RWPE2 (cell line): ENCODE data around the gene SPECC1.

Experiments
- ATAC-seq: fragments of 200-7000 bp; cut with Tn5 transposase; 3 replicates; pipeline ENCODE4 v1.9.1; 2021; ENCODE audit warnings: low read depth
- DNase-seq: peaks from one replicate; pipeline ENCODE4 v3.0.0-alpha.2; 2020; ENCODE audit warnings: low spot score
- H3K27ac ChIP-seq: fragments of 450-650 bp; 2 replicates; pipeline ENCODE4 v1.5.1; 2017; ENCODE audit warnings: mild to moderate bottlenecking; ENCODE audit not compliant: poor library complexity, severe bottlenecking
- H3K27me3 ChIP-seq: fragments of 250-450 bp; sonication (Bioruptor Pico); 2 replicates; pipeline ENCODE4 v1.5.1; 2021; ENCODE audit warnings: mild to moderate bottlenecking, moderate library complexity; ENCODE audit not compliant: insufficient read depth, poor library complexity, severe bottlenecking
- H3K36me3 ChIP-seq: fragments of 250-450 bp; sonication (Bioruptor Pico); 2 replicates; pipeline ENCODE4 v1.5.1; 2020; ENCODE audit warnings: low read depth, mild to moderate bottlenecking, moderate library complexity
- H3K4me1 ChIP-seq: fragments of 250-450 bp; sonication (Bioruptor Pico); 2 replicates; pipeline ENCODE4 v1.5.1; 2021; ENCODE audit warnings: mild to moderate bottlenecking, moderate library complexity; ENCODE audit not compliant: insufficient read depth, poor library complexity, severe bottlenecking
- H3K4me3 ChIP-seq: fragments of 250-450 bp; sonication (Bioruptor Pico); 2 replicates; pipeline ENCODE4 v1.5.1; 2021; ENCODE audit warnings: mild to moderate bottlenecking, moderate library complexity; ENCODE audit not compliant: severe bottlenecking
- H3K9me3 ChIP-seq: fragments of 250-450 bp; sonication (Bioruptor Pico); 2 replicates; pipeline ENCODE4 v1.5.1; 2021; ENCODE audit warnings: mild to moderate bottlenecking, moderate library complexity; ENCODE audit not compliant: severe bottlenecking
- TF ChIP-seq, protein P1 (sequence below): fragments of 450-650 bp; IDR thresholded peaks from one replicate; pipeline ENCODE4 v1.5.1; 2017; ENCODE audit warnings: mild to moderate bottlenecking, moderate library complexity; ENCODE audit not compliant: poor library complexity, severe bottlenecking

The SPECC1 gene

DNA sequence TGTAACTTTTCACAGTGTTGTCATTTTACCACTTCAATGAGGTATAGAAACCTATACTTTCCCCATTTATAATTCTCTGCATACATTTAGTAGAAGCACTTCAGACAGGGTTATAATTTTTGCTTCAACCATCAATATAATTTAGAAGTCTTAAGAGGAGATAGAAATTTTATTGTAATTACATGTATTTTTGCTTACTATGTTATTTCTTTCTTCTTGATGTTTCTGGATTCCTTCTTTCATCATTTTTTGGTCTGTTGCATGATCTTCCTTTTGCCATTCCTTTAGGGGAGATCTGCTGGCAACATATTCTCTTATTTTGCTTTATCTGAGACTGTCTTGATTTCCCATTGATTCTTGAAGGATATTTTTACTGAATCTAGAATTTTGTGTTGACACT lies 31.1 kb downstream of the SPECC1 start:
- Histone ChIP-seq H3K9me3 (no peaks in the 10 kb centered on the region), H3K27ac (no peak overlapping the region), H3K4me3 (no peak overlapping the region), H3K4me1 (no peaks in the 10 kb centered on the region), H3K36me3 (no peaks in the 10 kb centered on the region), H3K27me3 (peaks cover 6% of the 10 kb centered on the region)
- DNase-seq (no peak), ATAC-seq (no peak)
- TF ChIP-seq, protein P1, sequence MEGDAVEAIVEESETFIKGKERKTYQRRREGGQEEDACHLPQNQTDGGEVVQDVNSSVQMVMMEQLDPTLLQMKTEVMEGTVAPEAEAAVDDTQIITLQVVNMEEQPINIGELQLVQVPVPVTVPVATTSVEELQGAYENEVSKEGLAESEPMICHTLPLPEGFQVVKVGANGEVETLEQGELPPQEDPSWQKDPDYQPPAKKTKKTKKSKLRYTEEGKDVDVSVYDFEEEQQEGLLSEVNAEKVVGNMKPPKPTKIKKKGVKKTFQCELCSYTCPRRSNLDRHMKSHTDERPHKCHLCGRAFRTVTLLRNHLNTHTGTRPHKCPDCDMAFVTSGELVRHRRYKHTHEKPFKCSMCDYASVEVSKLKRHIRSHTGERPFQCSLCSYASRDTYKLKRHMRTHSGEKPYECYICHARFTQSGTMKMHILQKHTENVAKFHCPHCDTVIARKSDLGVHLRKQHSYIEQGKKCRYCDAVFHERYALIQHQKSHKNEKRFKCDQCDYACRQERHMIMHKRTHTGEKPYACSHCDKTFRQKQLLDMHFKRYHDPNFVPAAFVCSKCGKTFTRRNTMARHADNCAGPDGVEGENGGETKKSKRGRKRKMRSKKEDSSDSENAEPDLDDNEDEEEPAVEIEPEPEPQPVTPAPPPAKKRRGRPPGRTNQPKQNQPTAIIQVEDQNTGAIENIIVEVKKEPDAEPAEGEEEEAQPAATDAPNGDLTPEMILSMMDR = no peak

DNA sequence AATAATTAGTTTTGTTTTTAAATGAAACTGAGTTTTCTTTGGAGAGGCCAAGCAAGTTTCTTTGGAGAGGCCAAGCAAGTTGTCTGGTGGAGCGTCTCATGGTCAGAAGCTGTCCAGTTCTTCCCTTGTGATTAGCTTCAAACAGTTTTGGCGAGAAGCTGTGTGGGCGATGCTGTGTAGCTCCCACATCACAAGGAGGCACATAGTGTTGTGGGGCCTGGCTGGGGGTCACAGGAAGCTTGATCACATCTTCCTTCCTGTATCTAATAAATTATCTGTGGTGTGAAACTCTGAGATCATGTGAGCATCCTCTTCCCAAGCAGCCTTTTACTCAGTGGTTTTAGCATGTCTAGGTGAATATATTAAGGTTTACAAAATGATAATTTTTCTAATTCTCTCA lies 33.9 kb downstream of the SPECC1 start:
- Histone ChIP-seq H3K4me1 (no peaks in the 10 kb centered on the region), H3K36me3 (no peaks in the 10 kb centered on the region), H3K9me3 (no peaks in the 10 kb centered on the region), H3K27me3 (peaks cover 6% of the 10 kb centered on the region), H3K27ac (no peak overlapping the region), H3K4me3 (no peak overlapping the region)
- ATAC-seq (no peak), DNase-seq (no peak)
- TF ChIP-seq, protein P1 = no peak

DNA sequence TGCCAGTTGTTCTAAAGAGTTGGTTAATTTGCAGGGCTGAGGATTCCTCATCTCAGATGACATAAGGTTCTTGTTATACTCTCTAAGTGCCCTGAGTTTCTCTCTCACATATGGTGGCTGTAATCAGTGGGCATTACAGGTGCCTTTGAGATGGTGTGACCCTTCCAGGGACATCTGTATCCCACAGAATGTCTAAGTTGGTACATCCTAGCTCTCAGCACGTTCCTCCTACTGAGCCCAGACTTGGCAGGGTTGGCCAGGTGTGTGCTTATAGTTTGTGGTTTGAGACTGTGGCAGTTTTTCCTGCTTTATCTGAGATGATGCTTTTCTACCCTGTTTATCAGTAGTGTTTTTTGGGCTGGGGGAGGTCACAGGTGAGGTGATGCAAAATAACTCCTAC lies 36.3 kb downstream of the SPECC1 start:
- ATAC-seq (no peak), DNase-seq (no peak)
- TF ChIP-seq, protein P1 = no peak

DNA sequence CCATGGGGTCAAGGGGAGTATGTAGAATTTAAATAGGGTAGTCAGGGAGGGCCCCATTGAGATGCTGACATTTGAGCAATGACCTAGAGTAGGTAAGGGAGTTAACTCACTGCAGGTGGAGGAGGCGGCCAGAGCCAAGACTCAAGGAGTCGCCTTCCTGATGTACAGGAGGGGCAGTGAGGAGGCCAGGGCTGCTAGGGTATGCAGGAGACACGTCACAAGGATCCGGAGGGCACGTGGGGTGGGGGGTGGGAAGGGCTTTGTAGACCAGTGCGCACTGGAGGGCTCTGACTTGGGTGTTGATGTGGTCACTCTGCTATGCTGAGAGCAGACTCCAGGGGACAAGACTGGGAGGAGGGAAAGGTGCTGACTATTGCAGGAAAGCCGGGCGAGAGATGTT lies 37.5 kb downstream of the SPECC1 start:
- no peaks in the 10 kb centered on the region for H3K9me3 ChIP-seq
- no peaks in the 10 kb centered on the region for H3K27me3 ChIP-seq
- no peak overlapping the region for H3K4me3 ChIP-seq
- DNase-seq (no peak), ATAC-seq (no peak)
- no peaks in the 10 kb centered on the region for H3K36me3 ChIP-seq
- no peak overlapping the region for H3K27ac ChIP-seq
- TF ChIP-seq, protein P1 = no peak
- H3K4me1 ChIP-seq = no peaks in the 10 kb centered on the region

More for the DNA sequence above, 36.3 kb downstream of the SPECC1 start:
- Histone ChIP-seq H3K27me3 (no peaks in the 10 kb centered on the region), H3K9me3 (no peaks in the 10 kb centered on the region), H3K27ac (no peak overlapping the region), H3K4me1 (no peaks in the 10 kb centered on the region), H3K4me3 (no peak overlapping the region), H3K36me3 (no peaks in the 10 kb centered on the region)

DNA sequence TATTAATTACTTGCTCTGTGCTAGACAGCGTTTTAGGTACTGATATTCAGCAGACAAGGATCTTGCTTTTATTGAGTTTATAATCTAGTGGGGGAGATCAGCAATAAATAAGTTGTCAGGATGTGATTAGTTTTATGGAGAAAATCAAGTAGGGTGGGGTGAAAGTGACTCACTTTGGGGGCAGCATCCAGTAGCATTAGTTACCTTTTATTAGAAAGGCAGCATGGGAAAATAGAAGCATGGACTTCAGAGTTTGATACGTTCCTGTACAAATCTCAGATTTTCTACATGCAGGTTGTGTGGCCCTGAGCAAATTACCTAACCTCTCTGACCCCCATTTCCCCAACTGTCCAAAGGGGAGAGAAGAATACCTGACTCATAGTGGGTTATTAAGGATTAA lies 42.5 kb downstream of the SPECC1 start:
- TF ChIP-seq, protein P1 = no peak
- Histone ChIP-seq H3K36me3 (no peaks in the 10 kb centered on the region), H3K4me3 (no peak overlapping the region), H3K27ac (no peak overlapping the region), H3K27me3 (no peaks in the 10 kb centered on the region), H3K9me3 (no peaks in the 10 kb centered on the region), H3K4me1 (no peaks in the 10 kb centered on the region)
- ATAC-seq (no peak), DNase-seq (no peak)
